SK-N-MC (cell line): Measurements from ENCODE around the gene KIF16B.
A peak's percentile ranks its signal among the peaks of the same experiment; 100 is the strongest.

ENCODE experiments used
- DNase-seq: peaks from one replicate; pipeline ENCODE4 v3.0.0-alpha.2; 2011; ENCODE audit warnings: low read depth, low spot score
- H3K27ac ChIP-seq: fragments of 200-600 bp; sonication (generic); 2 replicates; pipeline ENCODE4 v1.5.1; 2016; ENCODE audit warnings: mixed run types
- H3K36me3 ChIP-seq: fragments of 200-600 bp; sonication (generic); 2 replicates; pipeline ENCODE4 v1.6.1; 2017; ENCODE audit warnings: antibody characterized with exemption, low read length, mixed read lengths; ENCODE audit not compliant: insufficient read depth
- H3K4me3 ChIP-seq: fragments of 200-600 bp; sonication (generic); 2 replicates; pipeline ENCODE4 v1.5.1; 2016
- H3K9ac ChIP-seq: fragments of 200-600 bp; sonication (generic); 2 replicates; pipeline ENCODE4 v1.8.0; 2017; ENCODE audit warnings: mixed run types, mixed read lengths; ENCODE audit not compliant: insufficient read length
- H3K9me3 ChIP-seq: fragments of 200-600 bp; sonication (generic); 2 replicates; pipeline ENCODE4 v1.6.1; 2017; ENCODE audit warnings: low read depth, mild to moderate bottlenecking, antibody characterized with exemption, low read length, moderate library complexity, mixed read lengths
- EZH2 ChIP-seq: fragments of 200-600 bp; sonication (generic); IDR thresholded peaks from one replicate; pipeline ENCODE4 v1.6.1; 2017; ENCODE audit warnings: antibody characterized with exemption
- FOXP2 ChIP-seq: optimal IDR thresholded peaks from 2 replicates; pipeline ENCODE3; 2011; ENCODE audit warnings: mild to moderate bottlenecking, moderate library complexity; ENCODE audit not compliant: insufficient read depth; ENCODE audit errors: extremely low read length, control extremely low read depth
- POLR2AphosphoS5 ChIP-seq: IDR thresholded peaks from 2 replicates; pipeline ENCODE4 v1.6.1; 2012; ENCODE audit warnings: mild to moderate bottlenecking, low read depth, low read length, borderline replicate concordance

The KIF16B gene

GRCh38 chr20:16488616-16489015 is 84.6 kb downstream of the KIF16B start:
- TF ChIP-seq FOXP2 (no peak), EZH2 (no peak), POLR2AphosphoS5 (no peak)

GRCh38 chr20:16488086-16488485 is 85.2 kb downstream of the KIF16B start:
- H3K36me3 ChIP-seq: no peaks in the 10 kb centered on the region
- no peak for TF ChIP-seq POLR2AphosphoS5
- TF ChIP-seq EZH2: no peak
- no peak for TF ChIP-seq FOXP2
- no peak overlapping the region for H3K27ac ChIP-seq
- DNase-seq: no peak
- H3K4me3 ChIP-seq: no peak overlapping the region
- no peaks in the 10 kb centered on the region for H3K9me3 ChIP-seq
- H3K9ac ChIP-seq: no peak overlapping the region

More at GRCh38 chr20:16488616-16489015, 84.6 kb downstream of the KIF16B start:
- Histone ChIP-seq H3K9me3 (no peaks in the 10 kb centered on the region), H3K27ac (no peak overlapping the region), H3K4me3 (no peak overlapping the region), H3K36me3 (no peaks in the 10 kb centered on the region), H3K9ac (no peak overlapping the region)
- DNase-seq: no peak

GRCh38 chr20:16486532-16486931 is 86.7 kb downstream of the KIF16B start:
- Histone ChIP-seq H3K9me3 (no peaks in the 10 kb centered on the region), H3K4me3 (no peak overlapping the region), H3K27ac (no peak overlapping the region), H3K36me3 (no peaks in the 10 kb centered on the region), H3K9ac (no peak overlapping the region)
- no peak for TF ChIP-seq FOXP2
- no peak for TF ChIP-seq EZH2
- TF ChIP-seq POLR2AphosphoS5: no peak
- DNase-seq: no peak

- TF ChIP-seq POLR2AphosphoS5 (no peak), FOXP2 (no peak), EZH2 (no peak)
- Histone ChIP-seq H3K36me3 (no peaks in the 10 kb centered on the region), H3K4me3 (no peak overlapping the region), H3K27ac (no peak overlapping the region), H3K9ac (no peak overlapping the region), H3K9me3 (no peaks in the 10 kb centered on the region)
- no peak for DNase-seq
Observed at GRCh38 chr20:16485401-16485800, 87.8 kb downstream of the KIF16B start.

GRCh38 chr20:16483024-16483423 is 90.2 kb downstream of the KIF16B start:
- Histone ChIP-seq H3K9ac (no peak overlapping the region), H3K36me3 (no peaks in the 10 kb centered on the region), H3K9me3 (no peaks in the 10 kb centered on the region), H3K4me3 (no peak overlapping the region), H3K27ac (no peak overlapping the region)
- no peak for TF ChIP-seq POLR2AphosphoS5
- TF ChIP-seq FOXP2: no peak
- TF ChIP-seq EZH2: no peak
- no peak for DNase-seq

GRCh38 chr20:16481977-16482376 is 91.3 kb downstream of the KIF16B start:
- no peak for DNase-seq
- Histone ChIP-seq H3K4me3 (no peak overlapping the region), H3K36me3 (no peaks in the 10 kb centered on the region), H3K9me3 (no peaks in the 10 kb centered on the region), H3K9ac (no peak overlapping the region), H3K27ac (no peak overlapping the region)
- TF ChIP-seq EZH2 (no peak), FOXP2 (no peak), POLR2AphosphoS5 (no peak)

GRCh38 chr20:16479666-16480065 is 93.6 kb downstream of the KIF16B start:
- TF ChIP-seq FOXP2 (no peak), POLR2AphosphoS5 (no peak), EZH2 (no peak)
- Histone ChIP-seq H3K36me3 (no peaks in the 10 kb centered on the region), H3K27ac (no peak overlapping the region), H3K9ac (no peak overlapping the region), H3K4me3 (no peak overlapping the region), H3K9me3 (no peaks in the 10 kb centered on the region)
- DNase-seq: no peak

- Histone ChIP-seq H3K27ac (no peak overlapping the region), H3K36me3 (no peaks in the 10 kb centered on the region), H3K9ac (no peak overlapping the region), H3K9me3 (no peaks in the 10 kb centered on the region), H3K4me3 (no peak overlapping the region)
- DNase-seq: no peak
- TF ChIP-seq POLR2AphosphoS5 (no peak), EZH2 (no peak), FOXP2 (no peak)
Observed at GRCh38 chr20:16477632-16478031, 95.6 kb downstream of the KIF16B start.

- TF ChIP-seq POLR2AphosphoS5: no peak
- TF ChIP-seq FOXP2: no peak
- no peak for TF ChIP-seq EZH2
- peak; percentile 52 for DNase-seq
- H3K4me3 ChIP-seq: no peak overlapping the region
- H3K9me3 ChIP-seq: no peaks in the 10 kb centered on the region
- H3K27ac ChIP-seq: 0 out of 2 replicates have a peak overlapping the region, but pooled peaks have one; percentile 11
- H3K36me3 ChIP-seq: no peaks in the 10 kb centered on the region
- H3K9ac ChIP-seq: no peak overlapping the region
Observed at GRCh38 chr20:16476032-16476431, 97.2 kb downstream of the KIF16B start.
